HG03060 (cell line): ENCODE data around the gene ACCSL.

Experiments
- ATAC-seq: cut with Tn5 transposase; IDR thresholded peaks from one replicate; pipeline ENCODE4 v1.9.1; 2021; ENCODE audit warnings: low read depth, moderate number of reproducible peaks; ENCODE audit not compliant: unreplicated experiment

ACCSL gene

GRCh38 chr11:44017443-44018126 lies 30.2 kb upstream of the ACCSL start:
- ATAC-seq, result no peak

GRCh38 chr11:44018127-44018521 lies 29.7 kb upstream of the ACCSL start:
- no peak for ATAC-seq

GRCh38 chr11:44018829-44019228 lies 29.0 kb upstream of the ACCSL start:
- no peak for ATAC-seq

- ATAC-seq, result no peak
Measured at GRCh38 chr11:44024977-44025376, 22.8 kb upstream of the ACCSL start.

- ATAC-seq, result no peak
Measured at GRCh38 chr11:44025727-44026126, 22.1 kb upstream of the ACCSL start.

- ATAC-seq, result no peak
Measured at GRCh38 chr11:44028401-44028800, 19.4 kb upstream of the ACCSL start.

GRCh38 chr11:44028816-44029506 lies 18.8 kb upstream of the ACCSL start:
- ATAC-seq, result no peak

- no peak for ATAC-seq
Measured at GRCh38 chr11:44029507-44029845, 18.3 kb upstream of the ACCSL start.

GRCh38 chr11:44029977-44030911 lies 17.5 kb upstream of the ACCSL start:
- no peak for ATAC-seq

GRCh38 chr11:44030996-44031395 lies 16.8 kb upstream of the ACCSL start:
- ATAC-seq, result no peak

GRCh38 chr11:44031549-44031948 lies 16.2 kb upstream of the ACCSL start:
- ATAC-seq, result no peak

- ATAC-seq, result no peak
Measured at GRCh38 chr11:44032299-44033085, 15.3 kb upstream of the ACCSL start.

GRCh38 chr11:44033411-44033850 lies 14.3 kb upstream of the ACCSL start:
- no peak for ATAC-seq

- no peak for ATAC-seq
Measured at GRCh38 chr11:44033856-44034255, 13.9 kb upstream of the ACCSL start.

GRCh38 chr11:44034639-44035038 lies 13.1 kb upstream of the ACCSL start:
- ATAC-seq, result no peak

GRCh38 chr11:44036811-44037657 lies 10.7 kb upstream of the ACCSL start:
- no peak for ATAC-seq

GRCh38 chr11:44037658-44037998 lies 10.2 kb upstream of the ACCSL start:
- ATAC-seq, result no peak

- ATAC-seq, result no peak
Measured at GRCh38 chr11:44043157-44043556, 4.6 kb upstream of the ACCSL start.

- no peak for ATAC-seq
Measured at GRCh38 chr11:44046182-44046581, 1.6 kb upstream of the ACCSL start.

- no peak for ATAC-seq
Measured at GRCh38 chr11:44047298-44047697, 483 bp upstream of the ACCSL start.
